SU-DHL-6 (cell line): ENCODE results near the gene HSF5.

Source experiments
- CTCF ChIP-seq: fragments of 200-600 bp; sonication (generic); IDR thresholded peaks from one replicate; pipeline ENCODE4 v1.5.1; 2017; ENCODE audit warnings: antibody characterized with exemption, mild to moderate bottlenecking, low read length, moderate library complexity; ENCODE audit not compliant: insufficient read depth, poor library complexity, severe bottlenecking
- EZH2phosphoT487 ChIP-seq: fragments of 200-600 bp; sonication (generic), shearing (Covaris generic); conservative IDR thresholded peaks from 2 replicates; pipeline ENCODE4 v1.6.1; 2018; ENCODE audit warnings: mild to moderate bottlenecking, antibody characterized with exemption, low read length, moderate library complexity, mixed read lengths

DNA sequence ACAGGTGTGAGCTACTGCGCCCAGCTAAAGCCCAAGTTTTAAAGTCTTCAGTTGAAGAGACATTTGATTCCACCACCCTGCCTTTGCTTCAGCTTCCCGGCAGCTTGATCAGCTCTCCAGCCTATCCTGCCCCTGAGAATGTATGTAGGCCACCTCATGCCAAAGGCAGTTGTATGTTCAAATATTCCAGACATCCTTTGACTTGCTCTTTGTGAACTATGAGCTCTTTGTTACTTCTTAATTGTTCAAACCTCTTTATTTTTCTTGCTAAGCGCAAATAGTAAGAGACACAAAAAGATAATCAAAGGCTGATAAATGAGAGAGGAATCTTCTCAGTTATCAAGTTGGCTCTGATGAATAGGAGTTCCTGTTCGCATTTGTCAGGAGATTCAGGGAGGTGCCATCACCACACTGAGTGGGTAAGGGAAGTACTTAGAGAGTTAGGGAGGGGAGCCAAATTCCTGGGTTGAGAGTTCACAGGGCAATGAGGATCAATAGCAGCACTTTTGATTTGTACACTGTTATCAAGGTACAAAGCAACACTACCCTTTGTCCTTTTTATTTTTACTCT, 104.2 kb downstream of the HSF5 start:
- TF ChIP-seq CTCF (no peak), EZH2phosphoT487 (no peak)
